Activated gamma-delta T cell treated with anti-CD3 and anti-CD28 coated beads, Interleukin-2, amount 50 U/mL, for 16 hours (primary cell): Measurements from ENCODE around the gene PCDH15.

Source experiments
- DNase-seq: peaks from one replicate; pipeline ENCODE4 v3.0.0-alpha.2; 2020; ENCODE audit warnings: low read depth

The PCDH15 gene

DNA sequence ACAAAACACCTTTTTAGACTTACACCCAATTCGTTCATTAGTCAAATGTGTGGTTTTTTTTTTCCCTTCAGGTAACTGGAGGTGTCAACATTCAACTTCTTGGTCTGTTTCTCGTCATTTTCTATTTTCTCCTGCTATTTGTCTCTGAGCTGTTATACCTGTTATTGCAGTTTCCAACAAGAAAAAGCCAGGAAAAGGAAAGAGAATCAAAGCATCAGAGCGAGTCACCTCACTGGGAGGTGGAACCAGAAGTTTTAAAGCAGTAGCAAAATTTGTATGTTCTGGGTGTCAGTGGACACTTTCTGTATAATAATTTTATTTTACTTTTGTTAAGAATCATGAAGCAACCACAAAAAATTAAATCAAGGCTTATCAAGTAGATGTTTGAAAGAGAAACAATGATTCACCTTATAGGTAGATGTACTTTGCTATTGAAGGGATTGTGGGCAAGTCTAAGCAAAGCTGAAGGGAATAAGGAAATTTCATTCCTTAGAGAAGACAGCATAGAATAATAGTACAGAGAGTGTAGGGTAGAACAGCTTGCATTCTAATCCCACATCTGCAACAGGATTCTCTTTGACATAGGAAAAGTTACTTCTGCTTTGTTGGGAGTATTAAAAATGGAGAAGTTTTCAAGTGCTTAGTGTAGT is 675.8 kb downstream of the PCDH15 start:
- no peak for DNase-seq

DNA sequence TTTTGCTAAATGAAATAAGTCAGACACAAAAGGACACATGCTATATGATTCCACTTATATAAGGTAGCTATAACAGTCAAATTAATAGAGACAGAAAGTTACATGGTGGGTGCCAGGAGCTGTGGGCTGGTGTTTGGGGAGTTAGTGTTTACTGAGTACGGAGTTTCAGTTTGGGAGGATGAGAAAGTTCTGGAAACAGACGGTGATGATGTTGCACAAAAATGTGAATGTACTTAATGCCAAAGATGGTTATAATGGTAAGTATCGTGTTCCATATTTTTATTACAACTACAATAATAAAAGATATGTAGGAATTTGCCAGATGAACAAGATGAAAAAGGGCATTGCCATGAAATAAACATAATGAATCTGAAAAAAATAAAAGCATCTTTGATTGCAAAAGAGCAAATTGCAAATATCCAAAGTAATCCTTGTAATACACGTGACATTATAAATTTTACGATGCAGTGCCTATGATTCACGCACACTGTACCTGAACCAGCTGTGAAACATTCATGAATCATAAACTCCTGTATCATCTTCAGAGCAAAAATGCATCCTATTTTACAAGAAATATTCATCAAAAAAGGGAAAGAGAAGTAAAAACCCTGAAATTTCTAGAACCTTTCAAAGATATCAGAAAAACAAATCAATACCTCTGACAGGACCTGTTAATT is 676.7 kb downstream of the PCDH15 start:
- no peak for DNase-seq

DNA sequence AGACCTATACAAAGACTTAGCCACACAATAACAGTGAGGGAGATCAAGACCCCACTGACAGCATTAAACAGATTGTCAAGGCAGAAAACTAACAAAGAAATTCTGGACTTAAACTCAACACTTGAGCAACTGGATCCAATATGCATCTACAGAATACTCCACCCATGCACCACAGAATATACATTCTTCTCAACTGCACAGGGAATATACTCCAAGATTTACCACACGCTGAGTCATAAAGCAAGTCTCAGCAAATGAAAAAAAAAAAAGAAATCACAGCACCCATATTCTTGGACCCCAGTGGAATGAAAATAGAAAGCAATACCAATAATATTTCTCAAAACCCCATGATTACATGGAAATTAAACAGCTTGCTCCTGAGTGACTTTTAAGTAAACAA is 680.2 kb downstream of the PCDH15 start:
- DNase-seq, result no peak

DNA sequence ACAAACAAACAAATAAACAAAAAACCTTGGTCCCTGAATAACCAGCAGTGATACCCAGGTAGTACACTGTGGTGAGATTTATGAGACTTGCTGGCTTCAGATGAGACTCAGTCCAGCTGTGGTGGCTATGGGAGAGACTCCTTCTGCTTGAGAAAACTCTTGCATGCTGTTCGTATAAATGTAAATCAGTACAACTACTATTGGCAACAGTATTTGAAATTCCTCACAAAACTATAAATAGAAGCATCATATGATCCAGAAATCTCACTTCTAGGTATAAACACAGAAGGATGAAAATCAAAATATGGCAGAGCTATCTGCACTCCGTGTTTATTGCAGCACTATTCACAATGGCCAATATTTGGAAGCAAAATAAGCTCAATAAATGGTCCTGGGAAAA is 692.1 kb downstream of the PCDH15 start:
- DNase-seq, result no peak

DNA sequence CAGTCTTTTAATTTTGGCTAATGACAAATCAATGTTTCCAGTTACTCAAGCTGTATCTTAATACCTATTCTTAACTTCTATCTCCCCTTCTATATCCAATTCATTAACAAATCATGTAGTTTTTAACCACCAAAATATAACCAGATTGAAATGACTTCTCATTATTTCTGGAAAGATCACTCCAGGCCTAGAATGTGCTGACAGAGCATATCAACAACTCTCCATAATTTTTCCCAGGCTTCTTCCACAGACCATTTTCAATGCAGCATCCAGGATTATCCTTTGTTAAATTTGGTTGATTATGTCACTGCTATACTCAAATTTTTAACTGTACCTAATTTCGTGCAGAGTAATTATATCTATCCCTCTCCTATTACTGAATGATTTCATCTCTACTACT is 704.1 kb downstream of the PCDH15 start:
- DNase-seq, result no peak

DNA sequence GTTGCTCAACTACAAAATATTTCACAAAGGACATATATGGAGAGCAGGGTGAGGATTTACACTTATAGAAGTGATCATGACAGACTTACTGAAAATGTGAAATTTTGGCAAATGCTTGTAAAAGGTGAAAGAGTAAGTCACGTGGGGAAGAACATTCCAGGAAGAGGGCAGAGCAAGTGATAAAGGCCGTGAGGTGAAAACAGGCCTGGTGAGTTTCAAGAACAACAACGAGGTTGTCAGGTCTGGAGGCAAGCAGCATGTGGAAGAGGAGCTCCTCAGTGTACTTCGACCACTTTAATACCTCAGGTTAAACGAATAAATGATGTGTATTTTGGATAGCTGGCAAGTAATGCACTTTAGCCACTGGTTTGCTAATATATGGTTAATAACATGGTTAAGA is 706.7 kb downstream of the PCDH15 start:
- DNase-seq, result no peak

DNA sequence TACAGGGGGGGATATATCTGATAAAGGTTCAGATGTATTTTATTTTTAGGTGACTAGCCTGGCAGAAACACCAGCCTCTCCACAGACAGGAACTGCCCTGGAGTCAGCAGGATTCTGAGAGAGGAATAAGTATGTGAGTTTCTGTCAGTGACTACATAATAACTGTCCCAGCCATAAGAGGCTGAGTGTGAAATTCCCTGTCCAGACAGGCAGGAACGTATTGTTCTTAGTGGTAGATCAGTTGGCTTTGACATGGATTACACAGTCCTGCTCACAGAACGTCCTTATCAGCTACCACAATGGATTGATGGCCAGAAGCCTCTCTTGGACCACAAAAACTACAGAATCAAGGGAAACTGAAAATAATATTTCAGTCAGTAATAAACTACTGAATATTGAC is 709.8 kb downstream of the PCDH15 start:
- no peak for DNase-seq

DNA sequence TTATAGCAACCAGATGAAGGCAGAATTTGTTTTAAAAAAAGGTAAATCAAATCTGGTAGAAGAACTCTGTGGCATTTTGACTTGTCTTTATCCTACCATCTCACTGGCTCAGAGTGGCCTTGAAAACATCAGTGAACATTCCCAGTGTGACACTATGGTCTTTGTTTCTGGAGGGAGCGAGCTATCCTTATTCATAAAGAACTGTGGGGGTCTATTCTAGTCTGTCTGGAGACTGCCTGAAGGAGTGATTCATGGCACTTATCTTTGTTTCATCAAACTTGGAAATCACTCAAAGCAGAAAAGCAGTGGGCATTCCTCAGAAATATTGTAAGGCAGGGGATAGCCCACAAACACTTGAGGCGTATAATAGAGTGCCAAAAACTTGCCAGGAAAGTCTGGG is 719.1 kb downstream of the PCDH15 start:
- no peak for DNase-seq

DNA sequence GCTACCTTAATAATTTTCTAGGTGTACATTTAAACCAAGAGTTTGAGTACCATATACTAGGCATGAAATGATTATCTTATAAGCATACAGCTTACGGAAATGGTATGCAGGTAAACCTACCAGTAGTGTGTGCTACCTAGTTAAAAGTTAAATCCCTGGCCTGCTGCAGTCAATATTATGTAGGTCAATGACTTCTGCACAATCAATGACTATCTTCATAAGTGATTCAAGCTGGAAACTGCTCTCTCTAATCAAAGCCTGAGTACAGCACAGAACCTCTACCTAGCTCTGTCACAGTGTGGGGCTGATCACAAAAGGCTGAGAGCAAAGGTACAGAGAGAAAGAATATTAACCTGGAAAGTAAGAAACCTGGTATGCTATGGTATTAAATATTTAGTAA is 733.7 kb downstream of the PCDH15 start:
- DNase-seq, result no peak

GRCh38 chr10:54066646-54067045 is 734.4 kb downstream of the PCDH15 start:
- DNase-seq, result no peak

DNA sequence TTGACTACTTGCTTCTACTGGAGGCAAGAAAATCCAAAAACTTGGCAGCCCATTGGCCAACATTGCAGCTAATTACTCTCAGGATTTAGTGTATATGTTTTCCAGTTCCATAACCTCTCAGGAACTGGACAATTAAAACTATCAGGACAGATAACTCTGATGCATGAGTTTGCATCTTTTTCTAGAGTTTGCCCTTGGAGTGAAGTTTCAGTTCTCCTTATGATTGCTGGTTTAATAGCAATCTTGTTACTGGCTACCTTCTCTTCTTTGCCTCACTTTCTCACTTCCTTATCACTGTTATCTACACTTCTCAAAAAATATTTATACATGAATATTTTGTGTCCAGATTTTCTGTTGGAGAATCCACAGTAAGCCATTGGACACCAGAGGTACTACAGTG is 735.9 kb downstream of the PCDH15 start:
- no peak for DNase-seq

DNA sequence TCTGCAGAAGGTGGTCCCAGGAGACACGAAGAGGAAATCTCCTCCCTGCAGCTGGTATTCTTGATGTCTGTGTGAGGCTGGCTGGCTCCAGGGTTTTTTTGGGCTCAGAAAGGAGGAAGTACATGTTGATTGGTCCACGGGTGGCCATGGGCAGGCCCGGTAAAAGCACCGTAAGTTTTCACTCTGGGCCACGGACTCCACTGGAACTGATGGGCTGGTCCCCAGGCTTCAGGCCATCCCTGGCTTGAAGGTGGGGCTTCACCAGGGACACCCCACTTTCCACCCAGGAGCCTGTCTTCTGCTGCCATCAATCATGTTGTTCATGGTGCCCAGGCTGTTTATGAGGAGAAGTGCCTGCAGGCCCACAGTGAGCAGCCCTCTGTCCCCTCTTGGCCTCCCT is 736.8 kb downstream of the PCDH15 start:
- DNase-seq, result no peak

GRCh38 chr10:54063514-54063913 is 737.5 kb downstream of the PCDH15 start:
- DNase-seq, result no peak

DNA sequence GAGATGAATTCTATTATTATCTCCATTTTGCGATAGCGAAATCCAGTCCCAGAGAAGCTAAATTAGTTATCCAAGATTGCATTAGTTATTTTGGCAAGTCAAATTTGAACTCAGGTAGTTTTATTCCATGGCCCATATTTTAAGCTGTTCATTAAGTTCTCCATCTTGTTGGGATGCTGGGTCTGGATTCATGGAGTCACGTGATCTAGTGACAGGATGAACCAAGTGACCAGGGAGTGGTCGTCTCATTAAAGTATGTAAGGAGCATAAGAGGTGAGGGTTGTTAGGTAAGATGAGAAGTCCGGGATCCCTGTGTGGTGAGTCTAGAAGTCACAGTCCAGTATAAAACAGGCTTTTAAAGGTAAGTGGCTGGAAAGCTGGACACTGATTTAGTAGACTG is 740.5 kb downstream of the PCDH15 start:
- no peak for DNase-seq

GRCh38 chr10:54057357-54057756 is 743.7 kb downstream of the PCDH15 start:
- DNase-seq, result no peak

DNA sequence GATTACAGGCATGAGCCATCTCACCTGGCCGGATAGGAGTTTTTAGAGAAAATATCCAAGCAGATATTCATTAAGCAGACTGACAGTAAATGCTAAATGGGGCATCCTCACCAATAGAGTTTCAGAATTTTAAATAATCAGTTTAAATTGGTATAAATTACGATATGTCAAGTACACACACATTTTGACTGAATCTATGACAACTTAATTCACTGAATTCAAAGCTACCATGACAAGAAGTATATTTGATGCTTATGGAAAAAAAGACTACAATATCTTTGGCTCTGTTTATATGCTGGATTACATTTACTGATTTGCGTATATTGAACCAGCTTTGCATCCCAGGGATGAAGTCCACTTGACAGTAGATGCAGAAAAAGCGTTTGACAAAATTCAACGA is 774.7 kb downstream of the PCDH15 start:
- DNase-seq, result no peak

DNA sequence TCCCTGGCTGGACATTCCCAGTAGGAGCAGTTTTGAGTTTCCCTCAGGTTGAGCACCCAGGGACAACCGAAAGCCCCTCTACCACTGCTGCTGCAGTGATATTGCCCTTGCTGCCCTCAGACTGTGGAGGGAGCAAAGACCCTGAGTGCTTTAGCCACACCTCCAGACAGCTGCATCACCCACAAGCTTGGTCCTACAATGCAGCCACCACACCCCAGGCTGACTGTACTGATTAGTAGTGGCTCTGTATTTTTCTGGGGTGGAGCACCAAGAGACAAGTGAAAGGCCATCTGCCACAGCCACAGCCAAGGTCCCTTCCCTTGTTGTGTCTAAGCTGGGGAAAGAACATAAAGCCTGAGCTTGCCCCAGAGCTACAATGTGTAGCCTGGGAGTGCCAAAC is 789.9 kb downstream of the PCDH15 start:
- DNase-seq, result no peak

- DNase-seq, result no peak
Observed at GRCh38 chr10:54010337-54010933, 790.6 kb downstream of the PCDH15 start.

DNA sequence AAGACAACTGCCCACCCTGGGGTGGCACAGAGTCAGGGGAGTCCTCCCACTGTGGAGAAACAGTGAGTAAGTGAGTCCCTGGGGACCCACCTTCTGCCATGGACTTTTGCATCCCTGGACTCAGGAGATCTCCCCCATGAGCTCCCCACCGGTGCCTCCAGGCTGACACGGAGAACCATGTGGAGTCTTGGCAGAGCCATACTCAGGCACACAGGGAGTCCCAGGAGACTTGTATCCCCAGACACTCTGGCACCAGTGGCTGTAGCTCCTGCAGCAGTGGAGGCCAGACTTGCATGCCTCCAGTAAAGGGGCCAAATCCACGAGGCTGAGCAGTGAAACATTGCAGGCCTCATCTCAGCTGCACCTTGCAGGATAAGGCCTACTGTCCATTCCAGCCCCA is 791.4 kb downstream of the PCDH15 start:
- no peak for DNase-seq

- DNase-seq, result no peak
Observed at GRCh38 chr10:54002077-54002476, 799.0 kb downstream of the PCDH15 start.

- no peak for DNase-seq
Observed at GRCh38 chr10:53997953-53998352, 803.1 kb downstream of the PCDH15 start.

DNA sequence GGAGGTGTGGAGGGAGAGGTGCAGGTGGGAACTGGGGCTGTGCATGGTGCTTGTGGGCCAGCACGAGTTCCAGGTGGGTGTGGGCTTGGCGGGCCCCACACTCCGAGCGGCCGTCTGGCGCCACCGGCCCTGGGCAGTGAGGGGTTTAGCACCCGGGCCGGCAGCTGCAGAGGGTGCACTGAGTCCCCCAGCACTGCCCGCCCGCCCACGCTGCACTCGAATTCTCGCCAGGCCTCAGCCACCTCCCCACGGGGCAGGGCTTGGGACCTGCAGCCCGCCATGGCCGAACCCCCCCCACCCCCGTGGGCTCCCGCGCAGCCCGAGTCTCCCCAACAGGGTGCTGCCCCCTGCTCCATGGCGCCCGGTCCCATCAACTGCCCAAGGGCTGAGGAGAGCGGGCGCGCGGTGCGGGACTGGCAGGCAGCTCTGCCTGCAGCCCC is 810.2 kb downstream of the PCDH15 start:
- no peak for DNase-seq

GRCh38 chr10:53983431-53983830 is 817.6 kb downstream of the PCDH15 start:
- DNase-seq, result no peak

GRCh38 chr10:53980210-53980609 is 820.8 kb downstream of the PCDH15 start:
- DNase-seq, result no peak
